Hepatocyte (in vitro differentiated cells): ENCODE measurements around the gene HS6ST1.

Experiments used
- EZH2 ChIP-seq: fragments of 200-600 bp; sonication (generic); IDR thresholded peaks from 2 replicates; pipeline ENCODE4 v1.6.1; 2016; ENCODE audit warnings: antibody characterized with exemption, mild to moderate bottlenecking, borderline replicate concordance
- TF ChIP-seq, protein P1 (sequence below): fragments of 200-600 bp; sonication (generic); IDR thresholded peaks from 2 replicates; pipeline ENCODE4 v1.5.1; 2016; ENCODE audit warnings: antibody characterized with exemption, mild to moderate bottlenecking; ENCODE audit not compliant: poor library complexity

- TF ChIP-seq, protein P1, sequence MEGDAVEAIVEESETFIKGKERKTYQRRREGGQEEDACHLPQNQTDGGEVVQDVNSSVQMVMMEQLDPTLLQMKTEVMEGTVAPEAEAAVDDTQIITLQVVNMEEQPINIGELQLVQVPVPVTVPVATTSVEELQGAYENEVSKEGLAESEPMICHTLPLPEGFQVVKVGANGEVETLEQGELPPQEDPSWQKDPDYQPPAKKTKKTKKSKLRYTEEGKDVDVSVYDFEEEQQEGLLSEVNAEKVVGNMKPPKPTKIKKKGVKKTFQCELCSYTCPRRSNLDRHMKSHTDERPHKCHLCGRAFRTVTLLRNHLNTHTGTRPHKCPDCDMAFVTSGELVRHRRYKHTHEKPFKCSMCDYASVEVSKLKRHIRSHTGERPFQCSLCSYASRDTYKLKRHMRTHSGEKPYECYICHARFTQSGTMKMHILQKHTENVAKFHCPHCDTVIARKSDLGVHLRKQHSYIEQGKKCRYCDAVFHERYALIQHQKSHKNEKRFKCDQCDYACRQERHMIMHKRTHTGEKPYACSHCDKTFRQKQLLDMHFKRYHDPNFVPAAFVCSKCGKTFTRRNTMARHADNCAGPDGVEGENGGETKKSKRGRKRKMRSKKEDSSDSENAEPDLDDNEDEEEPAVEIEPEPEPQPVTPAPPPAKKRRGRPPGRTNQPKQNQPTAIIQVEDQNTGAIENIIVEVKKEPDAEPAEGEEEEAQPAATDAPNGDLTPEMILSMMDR: no peak
- no peak for TF ChIP-seq EZH2
These were observed 57.2 kb downstream of the HS6ST1 start for GRCh38 chr2:128261245-128262128.
